Fibroblast of pulmonary artery (primary cell): ENCODE measurements around the gene DNAJB13.

Experiments used
- DNase-seq: peaks from one replicate; pipeline ENCODE4 v3.0.0-alpha.2; 2010; ENCODE audit warnings: low read depth
- H3K4me3 ChIP-seq: replicated peaks from 2 replicates; pipeline ENCODE4 v1.5.1; 2011; ENCODE audit warnings: low read depth, mild to moderate bottlenecking, control low read depth, low read length, moderate library complexity
- CTCF ChIP-seq: IDR thresholded peaks from 2 replicates; pipeline ENCODE4 v1.5.1; 2011; ENCODE audit warnings: mild to moderate bottlenecking, control low read depth, low read length, inconsistent platforms; ENCODE audit errors: missing control alignments

DNAJB13 gene

DNA sequence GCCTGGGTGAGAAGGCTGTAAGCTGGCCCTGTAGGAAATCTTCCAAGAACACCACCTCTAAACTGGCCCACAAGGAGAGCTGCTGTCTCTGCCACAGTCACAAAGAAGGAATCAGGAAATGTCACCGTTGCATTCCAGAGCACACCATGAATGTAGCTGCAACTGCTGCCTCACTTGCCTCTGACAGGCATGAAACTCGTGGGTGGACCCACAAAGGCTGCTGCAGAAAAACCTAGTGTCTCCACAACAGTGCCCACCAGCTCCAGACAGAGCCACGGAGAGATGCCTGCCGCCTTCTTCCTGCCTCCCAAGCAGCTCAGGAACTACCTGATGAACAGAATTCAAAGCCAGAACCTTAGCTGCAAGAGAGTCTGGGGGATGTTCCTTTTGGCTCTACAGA is 10.5 kb downstream of the DNAJB13 start:
- DNase-seq, result no peak
- no peak overlapping the region for H3K4me3 ChIP-seq
- no peak for TF ChIP-seq CTCF

DNA sequence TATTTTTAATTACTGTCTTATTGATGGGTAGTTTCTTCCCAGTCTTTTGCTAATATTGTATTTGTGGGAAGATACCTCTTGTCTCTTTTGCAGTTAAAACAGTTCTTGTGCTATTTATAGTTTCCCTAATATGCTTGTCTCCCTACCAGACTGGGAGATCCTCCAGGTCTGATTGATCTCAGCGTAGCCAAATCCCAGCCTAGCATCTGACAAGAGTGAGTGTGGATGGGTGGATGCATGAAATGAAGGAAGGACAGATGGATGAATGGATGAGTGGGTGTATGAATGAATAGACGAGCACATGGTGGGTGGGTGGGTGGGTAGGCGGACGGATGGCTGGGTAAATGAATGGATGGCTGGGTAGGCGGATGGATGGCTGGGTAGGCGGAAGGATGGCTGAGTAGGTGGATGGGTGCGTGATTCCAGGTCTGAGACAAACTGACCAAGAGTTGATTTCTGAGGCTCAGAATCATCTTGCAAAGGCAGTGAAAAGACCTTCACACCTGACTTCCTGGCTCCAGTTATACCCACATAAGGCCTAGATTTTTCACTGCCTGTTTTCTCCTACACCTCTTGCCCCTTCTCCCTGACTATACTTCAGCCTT is 11.4 kb downstream of the DNAJB13 start:
- no peak overlapping the region for H3K4me3 ChIP-seq
- no peak for DNase-seq
- no peak for TF ChIP-seq CTCF

DNA sequence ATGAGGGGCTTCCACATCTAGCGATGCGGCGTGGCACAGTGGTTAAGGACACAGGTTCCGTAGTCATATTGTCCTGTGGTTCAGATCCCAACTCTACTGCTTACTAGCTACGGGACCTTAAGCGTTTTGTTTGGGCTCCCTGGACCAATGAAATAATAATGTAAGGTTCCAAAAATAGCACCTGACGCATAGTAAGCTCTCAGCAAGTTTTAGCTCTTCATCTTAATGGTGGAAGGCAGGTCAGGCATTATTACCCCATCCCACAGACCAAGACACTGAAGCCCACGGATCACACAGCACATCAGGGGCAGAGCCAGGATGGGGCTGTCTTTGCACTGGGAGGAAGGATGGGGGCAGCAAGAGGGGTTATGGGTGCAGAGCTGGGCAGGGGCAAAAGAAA is 13.0 kb downstream of the DNAJB13 start:
- DNase-seq, result no peak
- no peak for TF ChIP-seq CTCF
- no peak overlapping the region for H3K4me3 ChIP-seq

DNA sequence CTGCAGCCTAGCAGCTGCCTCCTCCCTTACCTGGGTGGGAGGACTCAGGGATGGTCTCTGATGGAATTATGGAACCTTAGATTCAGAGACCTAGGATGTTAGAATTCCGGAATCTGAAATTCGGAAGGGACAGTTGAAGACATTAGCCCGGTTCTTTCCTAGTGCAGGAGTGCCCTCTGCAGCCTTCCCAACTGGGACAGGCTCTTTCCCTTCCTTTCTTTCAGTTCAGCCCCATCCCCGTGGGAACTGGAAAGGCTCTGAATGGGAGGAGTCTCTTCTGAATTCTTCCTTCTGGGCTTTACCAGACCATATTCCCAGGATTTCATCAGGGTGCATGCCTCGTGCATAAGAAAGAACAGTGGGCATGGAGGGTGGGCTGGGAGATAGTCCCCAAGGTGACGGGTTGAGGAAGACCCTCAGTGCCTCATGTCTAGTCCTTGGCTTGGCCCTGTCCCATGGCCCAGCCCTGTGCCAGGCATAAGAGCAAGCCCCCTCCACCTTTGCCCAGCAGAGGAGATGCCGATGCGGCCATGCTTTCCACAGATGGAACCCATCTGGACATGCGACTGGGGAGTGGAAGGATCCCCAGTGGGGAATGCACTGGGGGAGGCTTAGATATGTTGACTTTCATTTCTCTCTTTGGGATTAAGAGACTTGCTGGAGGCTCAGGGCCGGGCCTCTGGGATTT is 14.4 kb downstream of the DNAJB13 start:
- no peak for TF ChIP-seq CTCF
- DNase-seq, result no peak
- no peak overlapping the region for H3K4me3 ChIP-seq

- no peak for TF ChIP-seq CTCF
- no peak for DNase-seq
- H3K4me3 ChIP-seq, result no peak overlapping the region
Measured at GRCh38 chr11:73965764-73966121, 14.9 kb downstream of the DNAJB13 start.

DNA sequence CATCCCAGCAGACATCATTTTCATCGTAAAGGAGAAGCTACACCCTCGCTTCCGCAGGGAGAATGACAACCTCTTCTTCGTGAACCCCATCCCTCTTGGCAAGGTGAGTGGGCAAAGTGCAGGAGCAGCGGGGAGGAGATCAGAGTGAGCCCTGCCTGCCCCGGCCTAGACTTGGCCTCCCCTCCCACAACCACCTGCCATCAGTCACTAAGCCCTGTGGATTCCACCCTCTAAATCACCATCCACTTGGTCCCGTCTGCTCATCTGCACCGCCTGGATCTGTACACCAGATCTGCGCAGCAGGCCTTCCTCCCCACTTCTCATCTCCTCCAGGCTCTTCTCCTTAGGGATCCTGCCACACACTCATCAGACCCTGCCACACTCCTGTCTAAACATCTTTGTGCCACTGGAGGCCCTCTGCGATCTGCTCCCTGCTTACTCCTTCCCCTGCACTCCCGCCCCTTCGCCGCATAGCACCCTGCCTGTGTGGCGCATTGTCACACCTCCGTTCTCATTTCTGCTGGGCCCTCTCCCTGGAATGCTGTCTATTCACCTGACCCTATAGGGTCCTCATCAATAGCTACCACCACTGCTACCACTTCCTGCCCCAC is 17.6 kb downstream of the DNAJB13 start:
- TF ChIP-seq CTCF, result no peak
- no peak for DNase-seq
- no peak overlapping the region for H3K4me3 ChIP-seq
